Measurements from ENCODE around the gene ACTG1.

ACTG1 gene

DNA sequence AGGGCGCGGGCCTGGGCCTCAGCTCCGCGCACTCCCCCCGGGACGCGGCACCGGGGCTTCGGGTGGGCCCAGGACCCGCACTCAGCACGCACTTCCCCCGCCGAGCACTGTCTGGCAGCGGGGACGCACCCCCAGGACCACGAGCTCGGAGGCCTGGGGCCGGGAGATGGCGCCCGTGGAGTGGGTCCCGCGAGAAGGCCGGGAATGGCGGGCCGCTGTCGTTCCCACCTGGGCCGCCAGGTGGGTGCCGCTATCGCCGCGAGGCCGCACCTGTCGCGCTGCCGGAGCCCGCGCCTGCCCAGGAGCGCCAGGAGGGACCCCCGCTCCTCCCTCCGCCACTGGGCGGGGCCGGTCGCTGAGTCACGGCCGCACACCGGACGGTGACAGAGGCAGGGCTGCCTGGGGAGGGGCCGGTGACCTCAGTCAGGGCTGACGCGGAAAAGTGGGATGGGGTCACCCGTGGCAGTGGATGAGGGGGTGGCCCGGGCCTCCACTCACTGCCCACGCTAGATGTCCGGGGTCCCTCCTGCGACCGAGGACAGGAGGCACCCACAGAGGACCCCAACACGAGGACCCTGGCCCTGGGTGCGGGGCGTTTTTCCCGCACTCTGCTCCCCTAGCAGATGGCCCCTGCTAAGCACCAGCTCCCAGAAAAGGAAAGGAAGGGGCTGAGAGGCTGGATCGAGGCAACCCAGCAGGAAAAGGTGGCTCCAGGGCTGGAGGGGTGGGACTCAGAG is 6.9 kb upstream of the ACTG1 start:
- Histone ChIP-seq H3K79me1 (replicated peaks; ENCODE audit: low read length, poor library complexity, severe bottlenecking) (peaks cover 4% of the 10 kb centered on the region), H3K18ac (ENCODE audit: low read depth in 1 of 2, low read length in 2 of 2) (peak overlapping the region; percentile 52 to 95), H3K4me3 (ENCODE audit: insufficient read depth in 1 of 2, low read depth in 1 of 2, low read length in 2 of 2) (peak overlapping the region; percentile 63 to 73), H2BK12ac (ENCODE audit: low read length in 2 of 2) (peak overlapping the region in 1 of 2 experiments; percentile 47), H3K27ac (ENCODE audit: low read length, poor library complexity, severe bottlenecking) (no peak overlapping the region), H2AFZ (ENCODE audit: low read depth, low read length) (peak overlapping the region; percentile 56), H3K27me3 (ENCODE audit: control insufficient read depth in 1 of 2, insufficient read depth in 1 of 2, low read length in 2 of 2) (peaks cover 0 to 16% of the 10 kb centered on the region in 2 experiments), H2BK15ac (ENCODE audit: low read depth, poor library complexity, severe bottlenecking) (no peak overlapping the region), H3K14ac (ENCODE audit: low read length in 2 of 2) (peak overlapping the region in 1 of 2 experiments; percentile 95), H3K4me2 (ENCODE audit: low read length, poor library complexity, severe bottlenecking) (peak overlapping the region; percentile 95), H3K4me1 (ENCODE audit: control insufficient read depth, insufficient read depth, low read depth, low read length) (peaks cover 67% of the 10 kb centered on the region), H4K8ac (ENCODE audit: low read length) (peak overlapping the region; percentile 51), H4K91ac (ENCODE audit: low read length) (peak overlapping the region; percentile 73), H3K23ac (ENCODE audit: low read length in 2 of 2) (peak overlapping the region in 1 of 2 experiments; percentile 60), H2BK120ac (ENCODE audit: low read depth, low read length) (peak overlapping the region; percentile 66), H3K36me3 (ENCODE audit: control insufficient read depth in 1 of 2, insufficient read depth in 2 of 2, low read depth in 1 of 2, low read length in 2 of 2) (peaks cover 3 to 21% of the 10 kb centered on the region in 2 experiments), H3K4ac (ENCODE audit: low read depth in 1 of 2, low read length in 2 of 2) (peak overlapping the region; percentile 73 to 83), H2AK5ac (ENCODE audit: low read length, severe bottlenecking) (peak overlapping the region; percentile 22), H3K9me3 (ENCODE audit: control insufficient read depth, low read length) (no peaks in the 10 kb centered on the region), H3K9ac (ENCODE audit: low read length) (peak overlapping the region; percentile 63), H2BK5ac (ENCODE audit: low read depth, low read length, poor library complexity, severe bottlenecking) (no peak overlapping the region)
- WGBS = 6% methylated on average over 57 of the region's 61 CpGs
- DNase-seq = no peak

DNA sequence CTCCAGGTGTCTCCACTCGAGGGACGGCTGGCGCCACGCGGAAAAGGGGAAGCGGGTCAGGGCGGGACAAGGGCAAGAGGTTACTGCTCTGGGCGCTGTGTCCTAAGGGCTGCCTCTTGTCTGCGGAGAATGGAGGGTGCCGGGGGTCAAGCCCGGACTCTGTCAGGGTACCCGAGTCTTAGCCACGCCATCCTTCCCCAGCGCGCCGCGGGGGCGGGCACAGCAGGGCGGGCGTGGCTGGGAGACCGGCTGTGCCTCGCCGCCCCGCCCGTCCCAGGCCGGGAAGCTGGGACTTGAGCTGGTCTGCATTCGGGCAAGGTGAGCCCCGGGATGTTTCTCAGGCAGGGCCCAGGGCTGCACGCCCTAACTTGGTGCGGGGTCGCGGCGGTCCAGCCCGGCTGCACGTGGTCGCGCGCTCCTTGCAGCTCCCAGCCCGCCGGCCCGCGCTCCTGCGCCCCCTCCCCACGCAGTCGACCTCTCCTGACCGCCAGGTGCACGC is 6.2 kb upstream of the ACTG1 start:
- Histone ChIP-seq H3K27me3 (ENCODE audit: control insufficient read depth in 1 of 2, insufficient read depth in 1 of 2, low read length in 2 of 2) (peaks cover 0 to 10% of the 10 kb centered on the region in 2 experiments), H3K9me3 (ENCODE audit: control insufficient read depth, low read length) (no peaks in the 10 kb centered on the region), H2BK120ac (ENCODE audit: low read depth, low read length) (no peak overlapping the region), H2BK15ac (ENCODE audit: low read depth, poor library complexity, severe bottlenecking) (no peak overlapping the region), H3K9ac (ENCODE audit: low read length) (peak overlapping the region; percentile 63), H3K4me1 (ENCODE audit: control insufficient read depth, insufficient read depth, low read depth, low read length) (peaks cover 64% of the 10 kb centered on the region), H3K36me3 (ENCODE audit: control insufficient read depth in 1 of 2, insufficient read depth in 2 of 2, low read depth in 1 of 2, low read length in 2 of 2) (peaks cover 3 to 21% of the 10 kb centered on the region in 2 experiments), H3K18ac (ENCODE audit: low read depth in 1 of 2, low read length in 2 of 2) (peak overlapping the region; percentile 52 to 95), H3K4me2 (ENCODE audit: low read length, poor library complexity, severe bottlenecking) (peak overlapping the region; percentile 95), H2BK5ac (ENCODE audit: low read depth, low read length, poor library complexity, severe bottlenecking) (no peak overlapping the region), H2BK12ac (ENCODE audit: low read length in 2 of 2) (peak overlapping the region in 1 of 2 experiments; percentile 47), H4K91ac (ENCODE audit: low read length) (peak overlapping the region; percentile 73), H3K79me1 (replicated peaks; ENCODE audit: low read length, poor library complexity, severe bottlenecking) (peaks cover 4% of the 10 kb centered on the region), H3K14ac (ENCODE audit: low read length in 2 of 2) (peak overlapping the region in 1 of 2 experiments; percentile 95), H2AFZ (ENCODE audit: low read depth, low read length) (peak overlapping the region; percentile 56), H3K27ac (ENCODE audit: low read length, poor library complexity, severe bottlenecking) (peak overlapping the region; percentile 71), H3K23ac (ENCODE audit: low read length in 2 of 2) (peak overlapping the region in 1 of 2 experiments; percentile 60), H4K8ac (ENCODE audit: low read length) (peak overlapping the region; percentile 76), H3K4ac (ENCODE audit: low read depth in 1 of 2, low read length in 2 of 2) (peak overlapping the region; percentile 73 to 83), H3K4me3 (ENCODE audit: insufficient read depth in 1 of 2, low read depth in 1 of 2, low read length in 2 of 2) (peak overlapping the region; percentile 63 to 73), H2AK5ac (ENCODE audit: low read length, severe bottlenecking) (peak overlapping the region; percentile 22)
- no peak for DNase-seq
- 3% methylated on average over 45 of the region's 47 CpGs for WGBS

DNA sequence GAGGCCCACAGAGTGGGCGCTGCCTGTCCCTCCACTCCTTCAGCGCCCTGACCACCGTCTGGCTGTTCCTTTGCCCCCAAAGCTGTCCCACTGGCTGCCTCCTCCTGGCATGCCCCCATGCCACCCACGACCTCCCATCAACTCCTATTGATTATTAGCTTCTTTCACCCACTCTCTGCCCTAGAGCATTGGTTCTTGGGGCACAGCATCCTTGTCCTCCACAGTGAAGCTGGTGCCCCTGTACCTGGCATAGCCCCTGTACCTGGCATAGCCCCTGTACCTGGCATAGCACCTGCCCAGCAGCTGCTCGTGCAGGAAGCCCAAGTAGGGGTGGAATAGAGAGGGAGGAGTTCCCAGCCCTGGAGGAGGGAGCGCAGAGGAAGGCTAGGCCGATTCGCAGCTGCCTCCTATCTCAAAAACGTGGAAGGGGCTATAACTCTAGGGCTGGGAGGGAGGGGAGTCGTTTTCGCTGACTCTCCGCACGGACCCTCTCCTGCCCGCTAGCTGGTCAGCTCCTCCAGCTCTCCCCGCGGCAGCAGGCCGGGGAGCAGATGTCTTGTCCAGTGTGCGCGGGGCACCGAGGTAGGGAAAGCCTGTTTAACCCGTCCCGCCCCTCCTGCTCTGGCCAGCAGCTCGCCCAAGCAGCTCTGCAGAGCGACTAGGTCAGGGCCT is 5.7 kb upstream of the ACTG1 start:
- Histone ChIP-seq H3K18ac (ENCODE audit: low read depth in 1 of 2, low read length in 2 of 2) (peak overlapping the region; percentile 37 to 95), H3K9me3 (ENCODE audit: control insufficient read depth, low read length) (no peaks in the 10 kb centered on the region), H2BK120ac (ENCODE audit: low read depth, low read length) (peak overlapping the region; percentile 11), H3K23ac (ENCODE audit: low read length in 2 of 2) (peak overlapping the region; percentile 23 to 51), H3K27me3 (ENCODE audit: control insufficient read depth in 1 of 2, insufficient read depth in 1 of 2, low read length in 2 of 2) (peaks cover 0 to 7% of the 10 kb centered on the region in 2 experiments), H4K91ac (ENCODE audit: low read length) (peak overlapping the region; percentile 67), H3K4me3 (ENCODE audit: insufficient read depth in 1 of 2, low read depth in 1 of 2, low read length in 2 of 2) (peak overlapping the region; percentile 23 to 73), H3K4me1 (ENCODE audit: control insufficient read depth, insufficient read depth, low read depth, low read length) (peaks cover 60% of the 10 kb centered on the region), H4K8ac (ENCODE audit: low read length) (peak overlapping the region; percentile 76), H3K14ac (ENCODE audit: low read length in 2 of 2) (peak overlapping the region in 1 of 2 experiments; percentile 46), H2AK5ac (ENCODE audit: low read length, severe bottlenecking) (peak overlapping the region; percentile 33), H2BK12ac (ENCODE audit: low read length in 2 of 2) (peak overlapping the region; percentile 49 to 51), H3K27ac (ENCODE audit: low read length, poor library complexity, severe bottlenecking) (peak overlapping the region; percentile 71), H3K79me1 (replicated peaks; ENCODE audit: low read length, poor library complexity, severe bottlenecking) (peaks cover 4% of the 10 kb centered on the region), H3K4me2 (ENCODE audit: low read length, poor library complexity, severe bottlenecking) (peak overlapping the region; percentile 95), H2BK5ac (ENCODE audit: low read depth, low read length, poor library complexity, severe bottlenecking) (peak overlapping the region; percentile 22), H3K36me3 (ENCODE audit: control insufficient read depth in 1 of 2, insufficient read depth in 2 of 2, low read depth in 1 of 2, low read length in 2 of 2) (peaks cover 3 to 21% of the 10 kb centered on the region in 2 experiments), H3K9ac (ENCODE audit: low read length) (peak overlapping the region; percentile 63), H2BK15ac (ENCODE audit: low read depth, poor library complexity, severe bottlenecking) (no peak overlapping the region), H2AFZ (ENCODE audit: low read depth, low read length) (no peak overlapping the region), H3K4ac (ENCODE audit: low read depth in 1 of 2, low read length in 2 of 2) (peak overlapping the region; percentile 32 to 75)
- 15% methylated on average over 24 of the region's 24 CpGs for WGBS
- DNase-seq = peak; percentile 51

Data from mesenchymal stem cell (in vitro differentiated cells and primary cell).